Aorta (tissue), 5 donors: ENCODE measurements around the gene AFAP1L1. TPM values are rescaled to one million over a fixed set of nuclear protein-coding genes. Genes with fewer than 3 reads are reported as not detected.

Experiments used
- ATAC-seq: fragments of 200-7000 bp; cut with Tn5 transposase; one replicate; pipeline ENCODE4 v1.9.1; 2022; ENCODE audit warnings: moderate library complexity; ENCODE audit not compliant: low FRiP score
- DNase-seq, 2 donors: peaks; one replicate each; pipeline ENCODE4 v3.0.0-alpha.2; 2020
- H3K27ac ChIP-seq, 2 donors: one replicate each; pipeline ENCODE4 v1.5.1; 2013; ENCODE audit warnings: low read length in 2 of 2, mild to moderate bottlenecking in 2 of 2, moderate library complexity in 2 of 2, control low read depth in 1 of 2, inconsistent platforms in 1 of 2, low read depth in 1 of 2
- H3K27me3 ChIP-seq, 2 donors: one replicate each; pipeline ENCODE4 v1.6.1; 2013; ENCODE audit warnings: control low read depth in 1 of 2, low read length in 1 of 2, mild to moderate bottlenecking in 1 of 2, moderate library complexity in 1 of 2; ENCODE audit not compliant: insufficient read depth in 2 of 2, control insufficient read depth in 1 of 2
- H3K36me3 ChIP-seq, 2 donors: one replicate each; pipeline ENCODE4 v1.6.1; 2013; ENCODE audit warnings: control low read depth in 1 of 2, low read length in 1 of 2, mild to moderate bottlenecking in 1 of 2; ENCODE audit not compliant: insufficient read depth in 2 of 2, control insufficient read depth in 1 of 2
- H3K4me1 ChIP-seq, 2 donors: one replicate each; pipeline ENCODE4 v1.6.1; 2013; ENCODE audit warnings: low read length in 2 of 2, control low read depth in 1 of 2, mild to moderate bottlenecking in 1 of 2, moderate library complexity in 1 of 2; ENCODE audit not compliant: insufficient read depth in 2 of 2, control insufficient read depth in 1 of 2
- H3K4me3 ChIP-seq, 2 donors: one replicate each; pipeline ENCODE4 v1.5.1; 2013; ENCODE audit warnings: low read length in 2 of 2, control low read depth in 1 of 2, mild to moderate bottlenecking in 1 of 2
- H3K9me3 ChIP-seq: one replicate; pipeline ENCODE4 v1.6.1; 2013; ENCODE audit warnings: mild to moderate bottlenecking, low read length; ENCODE audit not compliant: control insufficient read depth
- WGBS, 2 donors: extraction: QIAGEN DNeasy Blood & Tissue Kit; methylation state at CpG; one replicate each; pipeline ENCODE4 v1.1.7; 2013; 5-methylcytosine and 5-hydroxymethylcytosine counted together
- intact Hi-C, 2 donors: fragments of 100-400 bp; cut with DNase I; formaldehyde crosslinking; loops; one replicate each; pipeline versions ENCODE4 v1.14.2 to v1.15.0; 2022
- polyA plus RNA-seq, 2 donors: library from polyadenylated mRNA; stranded (reverse); fragments of 200-250 nt; gene quantifications; one replicate each; pipeline ENCODE4 v1.2.3, GENCODE V29; 2013
- total RNA-seq, 2 donors: library from RNA; stranded (reverse); fragmentation: NEBNext Ultra II Directional; extraction: Animal tissue kit (Norgen Biotek cat#: 25700); gene quantifications; one replicate each; pipeline ENCODE4 v1.2.1, GENCODE V29; 2021
- donor health status: healthy with polysubstance abuse.
- donor health status: Bipolar disorder and iron deficiency.
- donor health status: DM: no; HTN: no; CAD: no.
- donor health status: DM: no; HTN: no; CAD: no.
- donor health status: DM: yes; HTN: yes; CAD: no.

Gene AFAP1L1
- total and polyA plus RNA-seq, 4 donors, result 1.3 to 27.9 (median 7.7) TPM

GRCh38 chr5:149353911-149354310, 82.3 kb downstream of the AFAP1L1 start:
- ATAC-seq (no peak), DNase-seq (no peak)
- Histone ChIP-seq H3K9me3 (no peaks in the 10 kb centered on the region), H3K4me1 (no peaks in the 10 kb centered on the region), H3K36me3 (peaks cover 7 to 11% of the 10 kb centered on the region in 2 donors), H3K4me3 (no peak overlapping the region), H3K27ac (no peak overlapping the region), H3K27me3 (no peaks in the 10 kb centered on the region)
- WGBS, 2 donors, result 90 to 91% methylated on average over 2 of the region's 2 CpGs
- intact Hi-C loops, result no loop called here

GRCh38 chr5:149355688-149356087, 84.0 kb downstream of the AFAP1L1 start:
- H3K27me3 ChIP-seq, result no peaks in the 10 kb centered on the region
- WGBS, 2 donors, result 90 to 95% methylated on average over 1 of the region's 1 CpG
- intact Hi-C loops, result loop anchor here in 1 of 2 donors (5.0 kb wide), 1 partner anchor 227 kb away; the partner anchor contains the start of gene ARHGEF37
- no peaks in the 10 kb centered on the region for H3K9me3 ChIP-seq
- H3K4me1 ChIP-seq, result no peaks in the 10 kb centered on the region
- ATAC-seq (no peak), DNase-seq (no peak)
- H3K27ac ChIP-seq, result no peak overlapping the region
- no peak overlapping the region for H3K4me3 ChIP-seq
- peaks cover 0 to 8% of the 10 kb centered on the region in 2 donors for H3K36me3 ChIP-seq

GRCh38 chr5:149356391-149356790, 84.7 kb downstream of the AFAP1L1 start:
- Histone ChIP-seq H3K9me3 (no peaks in the 10 kb centered on the region), H3K4me1 (no peaks in the 10 kb centered on the region), H3K27me3 (no peaks in the 10 kb centered on the region), H3K36me3 (peaks cover 0 to 4% of the 10 kb centered on the region in 2 donors), H3K27ac (no peak overlapping the region), H3K4me3 (no peak overlapping the region)
- intact Hi-C loops, result loop anchor here in 1 of 2 donors (5.0 kb wide), 1 partner anchor 226 kb away; the partner anchor contains the start of gene ARHGEF37
- WGBS, 2 donors, result 89 to 92% methylated on average over 8 of the region's 8 CpGs
- no peak for DNase-seq
- no peak for ATAC-seq

- no peaks in the 10 kb centered on the region for H3K9me3 ChIP-seq
- no peaks in the 10 kb centered on the region for H3K27me3 ChIP-seq
- H3K4me1 ChIP-seq, result no peaks in the 10 kb centered on the region
- intact Hi-C loops, result loop anchor here in 1 of 2 donors (5.0 kb wide), 1 partner anchor 225 kb away; the partner anchor contains the start of gene ARHGEF37
- 2% methylated on average over 46 to 61 of the region's 61 CpGs for WGBS, 2 donors
- DNase-seq (peak; percentile 97 to 98), ATAC-seq (peak; percentile 98)
- H3K36me3 ChIP-seq, result peaks cover 0 to 2% of the 10 kb centered on the region in 2 donors
- peak within 1 kb of the TSS; percentile 49 to 50 for H3K4me3 ChIP-seq
- no peak within 1 kb of the TSS for H3K27ac ChIP-seq
These were observed 86.0 kb downstream of the AFAP1L1 start, which contains the start of gene PCYOX1L for GRCh38 chr5:149357370-149358293. TSS of gene PCYOX1L (plus strand) at chr5:149358046. CDS start at chr5:149358069, 23 bp downstream.

GRCh38 chr5:149358294-149358651, 86.6 kb downstream of the AFAP1L1 start:
- Histone ChIP-seq H3K9me3 (no peaks in the 10 kb centered on the region), H3K36me3 (peaks cover 0 to 2% of the 10 kb centered on the region in 2 donors), H3K4me3 (peak overlapping the region; percentile 49 to 50), H3K27me3 (no peaks in the 10 kb centered on the region), H3K4me1 (no peaks in the 10 kb centered on the region), H3K27ac (no peak overlapping the region)
- no peak for DNase-seq
- intact Hi-C loops, result loop anchor here in 1 of 2 donors (5.0 kb wide), 1 partner anchor 224 kb away; the partner anchor contains the start of gene ARHGEF37
- peak; percentile 70 for ATAC-seq
- WGBS, 2 donors, result 1 to 3% methylated on average over 18 of the region's 18 CpGs

GRCh38 chr5:149358868-149359495, 87.3 kb downstream of the AFAP1L1 start:
- no peaks in the 10 kb centered on the region for H3K4me1 ChIP-seq
- intact Hi-C loops, result loop anchor here in 1 of 2 donors (5.0 kb wide), 1 partner anchor 223 kb away; the partner anchor contains the start of gene ARHGEF37
- H3K36me3 ChIP-seq, result peaks cover 0 to 2% of the 10 kb centered on the region in 2 donors
- WGBS, 2 donors, result 86 to 88% methylated on average over 8 of the region's 8 CpGs
- H3K9me3 ChIP-seq, result no peaks in the 10 kb centered on the region
- H3K4me3 ChIP-seq, result no peak overlapping the region
- DNase-seq (no peak), ATAC-seq (no peak)
- no peak overlapping the region for H3K27ac ChIP-seq
- H3K27me3 ChIP-seq, result no peaks in the 10 kb centered on the region

- no peak for ATAC-seq
- Histone ChIP-seq H3K27ac (no peak overlapping the region), H3K4me1 (no peaks in the 10 kb centered on the region), H3K27me3 (no peaks in the 10 kb centered on the region), H3K36me3 (no peaks in the 10 kb centered on the region), H3K4me3 (no peak overlapping the region), H3K9me3 (no peaks in the 10 kb centered on the region)
- WGBS, 2 donors, result 88 to 96% methylated on average over 1 of the region's 1 CpG
- intact Hi-C loops, result no loop called here
- no peak for DNase-seq
These were observed 88.6 kb downstream of the AFAP1L1 start for GRCh38 chr5:149360272-149360671.

GRCh38 chr5:149362541-149362940, 90.9 kb downstream of the AFAP1L1 start:
- intact Hi-C loops, result no loop called here
- no peaks in the 10 kb centered on the region for H3K27me3 ChIP-seq
- DNase-seq, result no peak
- no peak overlapping the region for H3K4me3 ChIP-seq
- WGBS, 2 donors, result 89 to 90% methylated on average over 12 of the region's 12 CpGs
- no peaks in the 10 kb centered on the region for H3K9me3 ChIP-seq
- ATAC-seq, result no peak
- H3K36me3 ChIP-seq, result no peaks in the 10 kb centered on the region
- H3K27ac ChIP-seq, result no peak overlapping the region
- H3K4me1 ChIP-seq, result no peaks in the 10 kb centered on the region
